HG03520 (cell line): ENCODE results near the gene HCN2.

Experiments
- ATAC-seq: cut with Tn5 transposase; IDR thresholded peaks from one replicate; pipeline ENCODE4 v1.9.1; 2021; ENCODE audit warnings: mild to moderate bottlenecking, moderate library complexity; ENCODE audit not compliant: unreplicated experiment

HCN2 gene

GRCh38 chr19:589693-590395 lies at the start of gene HCN2:
HCN2 (plus strand) TSS chr19:589881; CDS start chr19:589946, 65 bp downstream.
- no peak for ATAC-seq

- no peak for ATAC-seq
Observed at GRCh38 chr19:540867-541637, 48.6 kb upstream of the HCN2 start.

DNA sequence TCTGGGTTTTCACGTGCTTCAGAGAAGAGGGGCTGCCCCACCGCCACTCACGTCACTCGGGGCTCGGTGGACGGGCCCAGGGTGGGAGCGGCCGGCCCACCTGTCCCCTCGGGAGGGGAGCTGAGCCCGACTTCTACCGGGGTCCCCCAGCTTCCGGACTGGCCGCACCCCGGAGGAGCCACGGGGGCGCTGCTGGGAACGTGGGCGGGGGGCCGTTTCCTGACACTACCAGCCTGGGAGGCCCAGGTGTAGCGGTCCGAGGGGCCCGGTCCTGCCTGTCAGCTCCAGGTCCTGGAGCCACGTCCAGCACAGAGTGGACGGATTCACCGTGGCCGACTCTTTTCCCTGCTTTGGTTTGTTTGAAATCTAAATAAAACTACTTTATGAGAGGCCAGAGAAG lies 48.0 kb upstream of the HCN2 start:
- ATAC-seq: no peak

- no peak for ATAC-seq
Observed at GRCh38 chr19:542173-542866, 47.4 kb upstream of the HCN2 start.

GRCh38 chr19:543910-544608 lies 45.6 kb upstream of the HCN2 start, which contains the start of gene GZMM:
GZMM (plus strand) TSS chr19:544053; CDS start chr19:544072, 19 bp downstream.
- no peak for ATAC-seq

DNA sequence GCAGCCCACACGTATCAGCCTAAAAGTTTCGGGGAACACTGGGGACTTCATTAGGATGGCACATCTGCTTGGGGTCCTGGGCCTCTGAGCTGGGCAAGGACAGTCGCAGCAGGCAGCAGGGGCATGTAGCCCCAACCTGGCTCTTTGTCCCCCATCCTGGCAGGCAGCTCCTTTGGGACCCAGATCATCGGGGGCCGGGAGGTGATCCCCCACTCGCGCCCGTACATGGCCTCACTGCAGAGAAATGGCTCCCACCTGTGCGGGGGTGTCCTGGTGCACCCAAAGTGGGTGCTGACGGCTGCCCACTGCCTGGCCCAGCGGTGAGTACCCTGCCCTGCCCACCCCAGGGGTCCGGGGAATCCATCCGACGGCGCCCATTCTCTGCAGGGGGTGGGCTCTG lies 42.6 kb upstream of the HCN2 start:
- no peak for ATAC-seq

DNA sequence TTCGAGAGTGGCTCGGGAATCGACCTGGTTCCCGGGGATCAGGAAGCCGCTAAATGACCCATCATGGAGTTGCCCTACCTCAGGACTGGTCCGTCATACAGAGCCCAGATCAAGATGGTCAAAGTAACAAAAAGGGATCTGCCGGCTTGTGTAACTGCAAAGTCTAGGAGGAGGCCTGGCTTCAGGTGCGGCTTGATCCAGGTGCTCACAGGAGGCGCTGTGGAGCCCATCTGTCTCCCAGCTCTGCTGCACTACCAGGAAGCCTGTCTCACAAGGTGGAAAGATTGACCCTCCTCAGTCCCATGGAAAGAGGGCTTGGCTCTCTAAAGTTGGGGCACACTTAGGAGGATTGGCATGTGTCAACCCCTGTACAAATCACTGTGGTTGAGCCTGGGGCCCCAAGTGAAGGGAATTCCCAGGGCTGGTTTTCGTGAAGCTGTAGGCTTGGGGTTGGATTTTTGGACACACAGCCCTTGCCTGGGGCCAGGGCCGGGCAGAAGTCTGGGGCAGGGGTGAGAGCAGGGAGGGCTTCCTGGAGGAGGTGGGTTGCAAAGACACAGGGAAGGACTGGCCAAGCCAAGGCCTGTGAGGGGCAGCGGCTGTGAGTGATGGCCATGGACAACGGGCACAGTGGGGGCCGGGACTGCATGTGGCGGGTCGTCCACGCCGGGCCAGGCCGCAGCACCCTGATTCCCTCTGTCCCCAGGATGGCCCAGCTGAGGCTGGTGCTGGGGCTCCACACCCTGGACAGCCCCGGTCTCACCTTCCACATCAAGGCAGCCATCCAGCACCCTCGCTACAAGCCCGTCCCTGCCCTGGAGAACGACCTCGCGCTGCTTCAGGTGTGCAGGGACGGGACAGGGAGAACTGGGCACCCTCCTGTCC lies 41.6 kb upstream of the HCN2 start:
- no peak for ATAC-seq

DNA sequence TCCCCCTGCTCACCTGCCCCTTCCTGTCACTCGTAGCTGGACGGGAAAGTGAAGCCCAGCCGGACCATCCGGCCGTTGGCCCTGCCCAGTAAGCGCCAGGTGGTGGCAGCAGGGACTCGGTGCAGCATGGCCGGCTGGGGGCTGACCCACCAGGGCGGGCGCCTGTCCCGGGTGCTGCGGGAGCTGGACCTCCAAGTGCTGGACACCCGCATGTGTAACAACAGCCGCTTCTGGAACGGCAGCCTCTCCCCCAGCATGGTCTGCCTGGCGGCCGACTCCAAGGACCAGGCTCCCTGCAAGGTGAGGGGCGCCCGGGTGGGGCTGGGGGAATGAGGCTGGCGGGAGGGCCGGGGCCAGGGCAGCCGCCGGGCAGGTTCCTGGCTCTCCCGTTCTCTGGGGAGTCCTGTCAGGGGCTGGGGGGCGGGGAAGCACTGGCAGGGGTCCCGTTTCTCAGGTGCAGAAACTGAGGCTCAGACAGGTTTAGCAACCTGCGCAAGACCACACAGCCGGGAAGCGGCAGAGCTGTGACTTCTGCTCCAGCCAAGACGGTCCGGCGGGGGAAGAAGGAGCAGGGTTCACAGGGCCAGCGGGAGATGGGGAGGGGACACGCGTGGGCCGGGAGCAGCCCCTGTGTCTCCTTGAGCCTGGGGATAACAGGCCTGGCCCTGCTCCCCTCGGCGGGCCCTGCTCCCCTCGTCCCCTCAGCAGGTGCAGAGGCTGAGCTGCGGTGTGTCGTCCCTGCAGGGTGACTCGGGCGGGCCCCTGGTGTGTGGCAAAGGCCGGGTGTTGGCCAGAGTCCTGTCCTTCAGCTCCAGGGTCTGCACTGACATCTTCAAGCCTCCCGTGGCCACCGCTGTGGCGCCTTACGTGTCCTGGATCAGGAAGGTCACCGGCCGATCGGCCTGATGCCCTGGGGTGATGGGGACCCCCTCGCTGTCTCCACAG lies 40.5 kb upstream of the HCN2 start:
- no peak for ATAC-seq

GRCh38 chr19:554817-555216 lies 34.9 kb upstream of the HCN2 start:
- no peak for ATAC-seq

- no peak for ATAC-seq
Observed at GRCh38 chr19:555474-555808, 34.2 kb upstream of the HCN2 start.

- no peak for ATAC-seq
Observed at GRCh38 chr19:556611-557382, 32.9 kb upstream of the HCN2 start.

DNA sequence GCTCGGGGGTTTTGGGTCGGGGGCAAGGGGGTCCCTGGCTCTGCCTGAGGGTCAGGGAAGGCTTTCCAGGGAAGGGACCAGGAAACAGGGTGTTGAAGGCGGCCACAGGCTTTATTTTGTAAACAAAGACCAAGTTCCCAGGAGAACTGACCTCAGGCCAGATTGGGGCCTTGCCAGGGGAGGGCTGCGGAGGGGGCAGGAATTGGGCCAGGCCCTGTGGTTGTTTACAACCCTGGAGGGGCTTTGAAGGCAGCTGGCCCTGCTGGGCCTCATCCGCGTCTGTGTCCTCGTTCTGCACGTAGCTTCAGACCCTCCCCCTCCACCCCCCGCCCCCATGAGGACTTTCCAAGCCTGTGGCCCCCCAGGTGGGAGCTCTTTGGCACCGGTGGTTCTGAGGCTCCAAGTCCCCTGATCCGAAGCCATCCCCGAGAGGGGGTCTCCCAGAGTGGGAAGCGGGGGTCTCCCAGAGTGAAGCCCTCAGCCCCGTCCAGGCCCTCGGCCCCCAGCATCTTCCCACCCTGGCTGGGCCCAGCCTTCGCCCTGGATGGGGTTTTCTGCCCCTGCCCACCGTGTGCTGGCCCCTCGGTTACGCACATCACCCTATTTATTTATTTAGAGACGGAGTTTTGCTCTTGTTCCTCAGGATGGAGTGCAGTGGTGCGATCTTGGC lies 30.8 kb upstream of the HCN2 start:
- ATAC-seq: no peak

GRCh38 chr19:560121-560520 lies 29.6 kb upstream of the HCN2 start:
- ATAC-seq: no peak

DNA sequence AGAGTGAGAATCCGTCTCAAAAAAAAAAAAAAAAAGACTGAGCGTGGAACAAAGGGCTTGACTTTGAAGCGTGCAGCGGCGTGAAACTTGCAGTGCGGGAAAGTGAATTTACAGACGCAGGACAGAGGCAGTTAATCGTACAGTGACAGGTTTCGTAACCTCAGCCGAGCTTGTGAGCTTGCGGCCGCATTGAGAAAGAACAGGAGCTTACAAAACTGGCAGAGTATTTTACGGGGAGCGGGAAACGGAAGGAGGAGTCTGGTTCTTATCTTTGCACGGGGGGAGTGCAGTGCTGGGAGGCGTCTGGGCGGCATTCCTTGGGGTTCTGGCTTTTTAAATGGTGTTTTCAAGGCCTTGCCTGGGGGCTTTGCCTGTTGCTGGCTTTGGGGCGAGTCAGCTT lies 23.3 kb upstream of the HCN2 start:
- ATAC-seq: no peak

GRCh38 chr19:566844-567243 lies 22.8 kb upstream of the HCN2 start:
- no peak for ATAC-seq

- ATAC-seq: no peak
Observed at GRCh38 chr19:567296-567900, 22.3 kb upstream of the HCN2 start.

GRCh38 chr19:570251-570686 lies 19.4 kb upstream of the HCN2 start:
- ATAC-seq: no peak
